ENCODE data around the gene AQP11. TPM values are rescaled to one million over a fixed set of nuclear protein-coding genes. Genes with fewer than 3 reads are reported as not detected.

AQP11 gene
- total RNA-seq, 2 experiments from 2014 or later: 0.82 TPM

GRCh38 chr11:77654770-77655434 lies 65.1 kb downstream of the AQP11 start:
- Mint-ChIP-seq H3K36me3 (no peaks in the 10 kb centered on the region), H3K4me1 (no peaks in the 10 kb centered on the region), H3K27me3 (no peaks in the 10 kb centered on the region), H3K4me3 (no peak overlapping the region), H3K27ac (no peak overlapping the region), H3K9me3 (ENCODE audit: low read depth) (no peaks in the 10 kb centered on the region)
- CTCF ChIA-PET: no interaction called here
- no peak for ATAC-seq
- DNase-seq: no peak

- no peak for DNase-seq
- Mint-ChIP-seq H3K4me3 (no peak overlapping the region), H3K4me1 (no peaks in the 10 kb centered on the region), H3K9me3 (ENCODE audit: low read depth) (no peaks in the 10 kb centered on the region), H3K27ac (no peak overlapping the region), H3K36me3 (no peaks in the 10 kb centered on the region), H3K27me3 (no peaks in the 10 kb centered on the region)
- no peak for ATAC-seq
- CTCF ChIA-PET: no interaction called here
These were observed 66.6 kb downstream of the AQP11 start for GRCh38 chr11:77656362-77656761.

GRCh38 chr11:77658213-77659013 lies 68.7 kb downstream of the AQP11 start:
- DNase-seq (no peak), ATAC-seq (no peak)
- Mint-ChIP-seq H3K36me3 (no peaks in the 10 kb centered on the region), H3K4me3 (no peak overlapping the region), H3K27me3 (no peaks in the 10 kb centered on the region), H3K4me1 (no peaks in the 10 kb centered on the region), H3K27ac (no peak overlapping the region), H3K9me3 (ENCODE audit: low read depth) (no peaks in the 10 kb centered on the region)
- CTCF ChIA-PET: interaction anchor here (0.7 kb wide), 1 partner anchor 139 kb away, joined by 3 read pairs; no protein-coding TSS in a partner anchor

Other genes starting within 250 kb of the AQP11 start
- gene PAK1, start 115.9 kb upstream of the AQP11 start, total RNA-seq: 10 to 100 TPM; 66.1 to 75.5 TPM
- 100 to 1,000 TPM in 1 of 2 experiments, 10 to 100 TPM in 1; 89.4 to 113 TPM for gene CLNS1A, start 47.8 kb downstream of the AQP11 start, total RNA-seq
- gene RSF1, start 230.8 kb downstream of the AQP11 start, total RNA-seq: 10 to 100 TPM; 49.4 to 54.6 TPM
- 10 to 100 TPM in 1 of 2 experiments, 1 to 10 TPM in 1; 9.9 to 13.2 TPM for gene AAMDC, start 231.2 kb downstream of the AQP11 start, total RNA-seq